ENCODE results near the gene TNFRSF1B. TPM values are rescaled to one million over a fixed set of nuclear protein-coding genes. Genes with fewer than 3 reads are reported as not detected.

Gene TNFRSF1B
- total and polyA plus RNA-seq, 2 donors (not counting 1 experiment from before 2014, with no cell fraction given) = 24.8 to 27.5 TPM

- Histone ChIP-seq H3K4me2 (ENCODE audit: extremely low read depth, insufficient read depth, low read length) (no peak overlapping the region), H4K20me1 (ENCODE audit: control insufficient read depth, extremely low read depth, insufficient read depth, low read length) (no peaks in the 10 kb centered on the region), H3K79me2 (ENCODE audit: control insufficient read depth, insufficient read depth, low read length) (peaks cover under 1% of the 10 kb centered on the region), H3K9ac (ENCODE audit: insufficient read depth, low read length) (no peak overlapping the region), H3K27me3 (ENCODE audit: control insufficient read depth, insufficient read depth, low read length) (no peaks in the 10 kb centered on the region), H3K4me1 (ENCODE audit: control insufficient read depth, extremely low read depth, insufficient read depth, low read length) (no peaks in the 10 kb centered on the region), H3K27ac (ENCODE audit: insufficient read depth, low read length) (no peak overlapping the region), H3K36me3 (ENCODE audit: control insufficient read depth, insufficient read depth, low read length) (peaks cover 5% of the 10 kb centered on the region), H3K9me3 (ENCODE audit: control insufficient read depth, insufficient read depth, low read depth, low read length) (no peaks in the 10 kb centered on the region), H3K4me3 (replicated peaks in 1 of 4; ENCODE audit: control extremely low read depth in 1 of 4, insufficient read depth in 1 of 4, low read depth in 3 of 4, low read length in 4 of 4) (no peak overlapping the region), H2AFZ (ENCODE audit: low read length) (no peak overlapping the region)
- DNase-seq (ENCODE audit: low read depth in 2 of 2) = no peak
- TF ChIP-seq CTCF (conservative IDR thresholded peaks at IDR 0.05 in 1 of 2, IDR thresholded peaks at IDR 0.05 in 1 of 2; ENCODE audit: low read depth in 1 of 2, low read length in 2 of 2) (no peak), EZH2 (IDR thresholded peaks at IDR 0.05; ENCODE audit: low read length, missing control alignments) (no peak)
These were observed 27.9 kb downstream of the TNFRSF1B start for GRCh38 chr1:12194666-12195216.

- DNase-seq (ENCODE audit: low read depth in 2 of 2) = no peak
- H2AFZ ChIP-seq (ENCODE audit: low read length) = no peak overlapping the region
- H3K27ac ChIP-seq (ENCODE audit: insufficient read depth, low read length) = no peak overlapping the region
- TF ChIP-seq CTCF (conservative IDR thresholded peaks at IDR 0.05 in 1 of 2, IDR thresholded peaks at IDR 0.05 in 1 of 2; ENCODE audit: low read depth in 1 of 2, low read length in 2 of 2) (no peak), EZH2 (IDR thresholded peaks at IDR 0.05; ENCODE audit: low read length, missing control alignments) (no peak)
- H3K4me2 ChIP-seq (ENCODE audit: extremely low read depth, insufficient read depth, low read length) = no peak overlapping the region
- no peaks in the 10 kb centered on the region for H3K79me2 ChIP-seq (ENCODE audit: control insufficient read depth, insufficient read depth, low read length)
- peaks cover 5% of the 10 kb centered on the region for H3K36me3 ChIP-seq (ENCODE audit: control insufficient read depth, insufficient read depth, low read length)
- H3K27me3 ChIP-seq (ENCODE audit: control insufficient read depth, insufficient read depth, low read length) = no peaks in the 10 kb centered on the region
- no peaks in the 10 kb centered on the region for H4K20me1 ChIP-seq (ENCODE audit: control insufficient read depth, extremely low read depth, insufficient read depth, low read length)
- no peaks in the 10 kb centered on the region for H3K4me1 ChIP-seq (ENCODE audit: control insufficient read depth, extremely low read depth, insufficient read depth, low read length)
- no peak overlapping the region for H3K9ac ChIP-seq (ENCODE audit: insufficient read depth, low read length)
- H3K4me3 ChIP-seq (replicated peaks in 1 of 4; ENCODE audit: control extremely low read depth in 1 of 4, insufficient read depth in 1 of 4, low read depth in 3 of 4, low read length in 4 of 4) = no peak overlapping the region
- no peaks in the 10 kb centered on the region for H3K9me3 ChIP-seq (ENCODE audit: control insufficient read depth, insufficient read depth, low read depth, low read length)
These were observed 28.6 kb downstream of the TNFRSF1B start for GRCh38 chr1:12195416-12195815.

DNA sequence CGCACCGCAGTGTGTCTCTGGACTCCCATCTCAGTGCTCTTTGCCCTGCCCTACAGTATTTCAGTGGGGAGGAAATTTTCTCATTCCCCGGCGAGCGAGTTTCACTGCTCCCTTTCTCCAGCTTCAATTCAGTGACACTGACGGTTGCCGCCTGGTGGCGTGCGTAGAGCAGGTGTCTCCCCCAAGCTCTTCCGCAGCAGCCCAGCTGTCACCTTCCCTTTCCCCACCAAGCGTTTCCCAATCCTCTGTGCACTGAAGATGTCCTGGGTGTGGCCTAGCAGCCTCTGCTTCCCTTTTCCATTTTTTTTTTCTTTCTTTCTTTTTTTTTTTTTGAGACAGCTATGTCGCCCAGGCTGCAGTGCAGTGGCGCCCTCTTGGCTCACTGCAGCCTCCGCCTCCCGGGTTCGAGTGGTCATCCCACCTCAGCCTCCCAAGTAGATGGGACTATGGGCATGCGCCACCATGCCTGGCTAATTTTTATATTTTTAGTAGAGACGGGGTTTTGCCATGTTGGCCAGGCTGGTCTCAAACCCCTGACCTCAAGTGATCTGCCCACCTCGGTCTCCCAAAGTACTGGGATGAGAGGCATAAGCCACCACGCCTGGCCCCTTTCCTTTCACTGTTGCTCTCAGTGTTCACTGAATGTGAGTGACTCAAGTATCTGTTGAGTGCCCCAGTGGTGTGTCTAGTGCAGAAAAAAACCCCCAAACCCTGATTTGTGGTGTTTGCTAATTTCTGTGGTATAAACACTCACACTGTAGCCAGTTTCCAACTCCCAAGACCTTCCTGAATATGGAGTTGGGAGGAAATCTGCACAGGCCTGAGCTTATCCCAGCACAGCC is 30.1 kb downstream of the TNFRSF1B start:
- no peaks in the 10 kb centered on the region for H3K27me3 ChIP-seq (ENCODE audit: control insufficient read depth, insufficient read depth, low read length)
- peaks cover 4% of the 10 kb centered on the region for H3K36me3 ChIP-seq (ENCODE audit: control insufficient read depth, insufficient read depth, low read length)
- DNase-seq (ENCODE audit: low read depth in 2 of 2) = no peak
- no peak overlapping the region for H2AFZ ChIP-seq (ENCODE audit: low read length)
- no peaks in the 10 kb centered on the region for H3K79me2 ChIP-seq (ENCODE audit: control insufficient read depth, insufficient read depth, low read length)
- no peak overlapping the region for H3K9ac ChIP-seq (ENCODE audit: insufficient read depth, low read length)
- TF ChIP-seq CTCF (conservative IDR thresholded peaks at IDR 0.05 in 1 of 2, IDR thresholded peaks at IDR 0.05 in 1 of 2; ENCODE audit: low read depth in 1 of 2, low read length in 2 of 2) (no peak), EZH2 (IDR thresholded peaks at IDR 0.05; ENCODE audit: low read length, missing control alignments) (no peak)
- H3K9me3 ChIP-seq (ENCODE audit: control insufficient read depth, insufficient read depth, low read depth, low read length) = no peaks in the 10 kb centered on the region
- no peak overlapping the region for H3K27ac ChIP-seq (ENCODE audit: insufficient read depth, low read length)
- no peaks in the 10 kb centered on the region for H4K20me1 ChIP-seq (ENCODE audit: control insufficient read depth, extremely low read depth, insufficient read depth, low read length)
- H3K4me3 ChIP-seq (replicated peaks in 1 of 4; ENCODE audit: control extremely low read depth in 1 of 4, insufficient read depth in 1 of 4, low read depth in 3 of 4, low read length in 4 of 4) = no peak overlapping the region
- H3K4me1 ChIP-seq (ENCODE audit: control insufficient read depth, extremely low read depth, insufficient read depth, low read length) = no peaks in the 10 kb centered on the region
- H3K4me2 ChIP-seq (ENCODE audit: extremely low read depth, insufficient read depth, low read length) = no peak overlapping the region

Measured in fibroblast of lung (primary cell).